GM23338 (cell line): ENCODE measurements around the gene KIF6. TPM values are rescaled to one million over a fixed set of nuclear protein-coding genes. Genes with fewer than 3 reads are reported as not detected.
A peak's percentile ranks its signal among the peaks of the same experiment; 100 is the strongest.

Source experiments
- ATAC-seq: fragments of 200-7000 bp; cut with Tn5 transposase; 3 replicates; pipeline ENCODE4 v1.9.1; 2020
- DNase-seq: peaks from one replicate; pipeline ENCODE4 v3.0.0-alpha.2; 2015; ENCODE audit warnings: low spot score
- H2AFZ ChIP-seq: fragments of 200-600 bp; sonication (generic); 2 replicates; pipeline ENCODE4 v1.8.0; 2016; ENCODE audit warnings: antibody characterized with exemption, mild to moderate bottlenecking, moderate library complexity
- H3F3A ChIP-seq: fragments of 200-600 bp; sonication (generic); replicated peaks from 2 replicates; pipeline ENCODE4 v1.8.0; 2017; ENCODE audit warnings: antibody characterized with exemption, mixed run types, low read depth
- H3K27ac ChIP-seq: fragments of 200-600 bp; sonication (generic); 2 replicates; pipeline ENCODE4 v1.6.1; 2016; ENCODE audit warnings: low read depth
- H3K27me3 ChIP-seq: fragments of 200-600 bp; sonication (generic); 2 replicates; pipeline ENCODE4 v1.8.0; 2016; ENCODE audit warnings: mild to moderate bottlenecking, mixed run types, moderate library complexity; ENCODE audit not compliant: insufficient read depth
- H3K36me3 ChIP-seq: fragments of 200-600 bp; sonication (generic); 2 replicates; pipeline ENCODE4 v1.8.0; 2016; ENCODE audit warnings: mild to moderate bottlenecking; ENCODE audit not compliant: insufficient read depth
- H3K4me1 ChIP-seq: fragments of 200-600 bp; sonication (generic); 2 replicates; pipeline ENCODE4 v1.8.0; 2016; ENCODE audit warnings: mild to moderate bottlenecking, moderate library complexity; ENCODE audit not compliant: insufficient read depth
- H3K4me2 ChIP-seq: fragments of 200-600 bp; sonication (generic); 2 replicates; pipeline ENCODE4 v1.7.1; 2017; ENCODE audit warnings: mixed run types
- H3K4me3 ChIP-seq: fragments of 200-600 bp; sonication (generic); 2 replicates; pipeline ENCODE4 v1.6.1; 2016; ENCODE audit warnings: mixed run types
- H3K79me2 ChIP-seq: fragments of 200-600 bp; sonication (generic); replicated peaks from 2 replicates; pipeline ENCODE4 v1.8.0; 2017; ENCODE audit warnings: mild to moderate bottlenecking; ENCODE audit not compliant: insufficient read depth
- H3K9me2 ChIP-seq: fragments of 200-600 bp; sonication (generic); 2 replicates; pipeline ENCODE4 v1.8.0; 2017; ENCODE audit not compliant: insufficient read depth
- H4K20me1 ChIP-seq: fragments of 200-600 bp; sonication (generic); replicated peaks from 2 replicates; pipeline ENCODE4 v1.8.0; 2017; ENCODE audit warnings: mild to moderate bottlenecking; ENCODE audit not compliant: insufficient read depth
- H3K27ac Mint-ChIP-seq: 2 replicates; pipeline ENCODE4 v1.8.0; 2020; ENCODE audit warnings: inconsistent platforms, mild to moderate bottlenecking, moderate library complexity, mixed read lengths
- H3K27me3 Mint-ChIP-seq: 3 replicates; pipeline ENCODE4 v1.8.0; 2022; ENCODE audit warnings: low read depth, mild to moderate bottlenecking, moderate library complexity, mixed read lengths, inconsistent platforms; ENCODE audit not compliant: insufficient read depth, poor library complexity
- H3K36me3 Mint-ChIP-seq: 3 replicates; pipeline ENCODE4 v1.8.0; 2021; ENCODE audit warnings: low read depth, mild to moderate bottlenecking, inconsistent platforms, moderate library complexity, mixed read lengths
- H3K4me1 Mint-ChIP-seq: 3 replicates; pipeline ENCODE4 v1.8.0; 2020; ENCODE audit warnings: mild to moderate bottlenecking, inconsistent platforms, mixed read lengths
- H3K4me3 Mint-ChIP-seq: 3 replicates; pipeline ENCODE4 v1.8.0; 2021; ENCODE audit warnings: moderate library complexity, mild to moderate bottlenecking, inconsistent platforms, mixed read lengths
- H3K9me3 Mint-ChIP-seq: 3 replicates; pipeline ENCODE4 v1.8.0; 2020; ENCODE audit warnings: moderate library complexity, mild to moderate bottlenecking, inconsistent platforms, mixed read lengths
- EZH2 ChIP-seq: fragments of 200-600 bp; sonication (generic); IDR thresholded peaks from one replicate; pipeline ENCODE4 v1.8.0; 2017; ENCODE audit warnings: antibody characterized with exemption, mild to moderate bottlenecking, low read depth; ENCODE audit not compliant: unreplicated experiment
- POLR2AphosphoS5 ChIP-seq: IDR thresholded peaks from 2 replicates; pipeline ENCODE4 v1.6.1; 2016; ENCODE audit warnings: antibody characterized with exemption, low read depth
- STAT1 ChIP-seq: IDR thresholded peaks from one replicate; pipeline ENCODE4 v1.6.1; 2016; ENCODE audit warnings: antibody characterized with exemption; ENCODE audit not compliant: unreplicated experiment
- ZNF331 ChIP-seq: fragments of 250-450 bp; sonication (Bioruptor Pico); IDR thresholded peaks from 2 replicates; pipeline ENCODE4 v1.5.0; 2020; ENCODE audit warnings: low read depth, mild to moderate bottlenecking, moderate library complexity
- polyA plus RNA-seq: library from polyadenylated mRNA; unstranded; fragments of >200 nt; fragmentation: Nextera tagmentation; extraction: Ambion mirVana; gene quantifications from 2 replicates; pipeline ENCODE4 v1.2.1, GENCODE V29; 2016
- total RNA-seq: library from RNA; depleted of rRNA; stranded (reverse); fragments of >200 nt; shearing (Covaris generic); gene quantifications from 2 replicates; pipeline ENCODE4 v1.2.3, GENCODE V29; 2014
- TF ChIP-seq, protein P1 (sequence below), 2 experiments: fragments of 200-600 bp in 1 of 2; sonication (generic) in 1 of 2; conservative IDR thresholded peaks; 2 replicates each; pipeline versions ENCODE4 v1.5.1 to v1.6.1; 2016 to 2017; ENCODE audit warnings: antibody characterized with exemption in 2 of 2, low read depth in 2 of 2, mild to moderate bottlenecking in 2 of 2, moderate library complexity in 1 of 2
- TF ChIP-seq, protein P2 (sequence below): IDR thresholded peaks from one replicate; pipeline ENCODE4 v1.6.1; 2018; ENCODE audit warnings: antibody characterized with exemption; ENCODE audit not compliant: unreplicated experiment
- TF ChIP-seq, protein P3 (sequence below): fragments of 250-450 bp; sonication (Bioruptor Pico); IDR thresholded peaks from 2 replicates; pipeline ENCODE4 v1.5.0; 2020; ENCODE audit warnings: mild to moderate bottlenecking, moderate library complexity

Gene KIF6
- total and polyA plus RNA-seq, 2 experiments from 2014 or later: 0.87 to 1.7 TPM

DNA sequence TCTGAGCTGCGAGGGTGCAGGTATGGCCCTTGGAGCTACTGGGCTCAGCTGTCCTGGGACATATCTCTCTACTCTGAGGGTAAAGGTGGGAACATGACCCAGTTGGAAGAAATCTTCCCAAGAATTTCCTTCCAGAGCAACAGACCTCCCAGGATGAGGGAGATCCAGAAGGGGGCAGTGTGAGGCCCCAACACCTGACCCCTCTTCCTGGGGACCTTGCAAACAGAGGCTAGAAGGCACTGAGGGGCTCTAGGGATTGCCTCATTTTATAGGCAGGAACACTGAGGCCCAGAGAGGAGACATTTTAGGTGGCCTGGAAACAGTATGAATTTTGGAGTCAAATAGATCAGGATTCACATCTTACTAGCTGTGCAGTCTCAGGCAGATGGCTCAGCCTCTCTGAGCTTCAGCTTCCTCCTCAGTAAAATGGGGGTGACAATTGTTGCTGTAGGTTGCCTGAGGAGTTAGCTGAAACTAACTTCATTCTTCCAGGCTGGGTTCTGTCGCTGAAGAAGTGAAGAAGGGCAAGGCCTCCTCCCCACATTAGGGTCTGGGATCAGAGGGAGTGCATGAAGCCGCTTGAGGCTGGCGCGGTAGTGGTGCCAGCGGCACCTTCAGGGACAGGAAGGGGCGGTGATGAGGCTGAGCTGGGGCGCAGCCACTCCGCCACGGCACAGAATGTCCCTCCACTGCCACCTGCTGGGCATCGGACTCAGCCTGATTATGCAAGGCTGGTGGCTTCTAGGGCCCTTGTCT, 422.4 kb downstream of the KIF6 start:
- ATAC-seq (peak; percentile 89), DNase-seq (peak; percentile 96)
- no peaks in the 10 kb centered on the region for H3K79me2 ChIP-seq
- H3K27ac ChIP-seq: no peak overlapping the region
- H3K4me1 Mint-ChIP-seq: peaks cover 20% of the 10 kb centered on the region
- no peaks in the 10 kb centered on the region for H3K36me3 ChIP-seq
- H3K9me3 Mint-ChIP-seq: no peaks in the 10 kb centered on the region; the same call in 2 of the 3 replicates
- TF ChIP-seq, protein P1, sequence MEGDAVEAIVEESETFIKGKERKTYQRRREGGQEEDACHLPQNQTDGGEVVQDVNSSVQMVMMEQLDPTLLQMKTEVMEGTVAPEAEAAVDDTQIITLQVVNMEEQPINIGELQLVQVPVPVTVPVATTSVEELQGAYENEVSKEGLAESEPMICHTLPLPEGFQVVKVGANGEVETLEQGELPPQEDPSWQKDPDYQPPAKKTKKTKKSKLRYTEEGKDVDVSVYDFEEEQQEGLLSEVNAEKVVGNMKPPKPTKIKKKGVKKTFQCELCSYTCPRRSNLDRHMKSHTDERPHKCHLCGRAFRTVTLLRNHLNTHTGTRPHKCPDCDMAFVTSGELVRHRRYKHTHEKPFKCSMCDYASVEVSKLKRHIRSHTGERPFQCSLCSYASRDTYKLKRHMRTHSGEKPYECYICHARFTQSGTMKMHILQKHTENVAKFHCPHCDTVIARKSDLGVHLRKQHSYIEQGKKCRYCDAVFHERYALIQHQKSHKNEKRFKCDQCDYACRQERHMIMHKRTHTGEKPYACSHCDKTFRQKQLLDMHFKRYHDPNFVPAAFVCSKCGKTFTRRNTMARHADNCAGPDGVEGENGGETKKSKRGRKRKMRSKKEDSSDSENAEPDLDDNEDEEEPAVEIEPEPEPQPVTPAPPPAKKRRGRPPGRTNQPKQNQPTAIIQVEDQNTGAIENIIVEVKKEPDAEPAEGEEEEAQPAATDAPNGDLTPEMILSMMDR (conservative IDR thresholded peaks at IDR 0.05; ENCODE audit: low read depth in 2 of 2): peak; percentile 85 to 98
- TF ChIP-seq, protein P2, sequence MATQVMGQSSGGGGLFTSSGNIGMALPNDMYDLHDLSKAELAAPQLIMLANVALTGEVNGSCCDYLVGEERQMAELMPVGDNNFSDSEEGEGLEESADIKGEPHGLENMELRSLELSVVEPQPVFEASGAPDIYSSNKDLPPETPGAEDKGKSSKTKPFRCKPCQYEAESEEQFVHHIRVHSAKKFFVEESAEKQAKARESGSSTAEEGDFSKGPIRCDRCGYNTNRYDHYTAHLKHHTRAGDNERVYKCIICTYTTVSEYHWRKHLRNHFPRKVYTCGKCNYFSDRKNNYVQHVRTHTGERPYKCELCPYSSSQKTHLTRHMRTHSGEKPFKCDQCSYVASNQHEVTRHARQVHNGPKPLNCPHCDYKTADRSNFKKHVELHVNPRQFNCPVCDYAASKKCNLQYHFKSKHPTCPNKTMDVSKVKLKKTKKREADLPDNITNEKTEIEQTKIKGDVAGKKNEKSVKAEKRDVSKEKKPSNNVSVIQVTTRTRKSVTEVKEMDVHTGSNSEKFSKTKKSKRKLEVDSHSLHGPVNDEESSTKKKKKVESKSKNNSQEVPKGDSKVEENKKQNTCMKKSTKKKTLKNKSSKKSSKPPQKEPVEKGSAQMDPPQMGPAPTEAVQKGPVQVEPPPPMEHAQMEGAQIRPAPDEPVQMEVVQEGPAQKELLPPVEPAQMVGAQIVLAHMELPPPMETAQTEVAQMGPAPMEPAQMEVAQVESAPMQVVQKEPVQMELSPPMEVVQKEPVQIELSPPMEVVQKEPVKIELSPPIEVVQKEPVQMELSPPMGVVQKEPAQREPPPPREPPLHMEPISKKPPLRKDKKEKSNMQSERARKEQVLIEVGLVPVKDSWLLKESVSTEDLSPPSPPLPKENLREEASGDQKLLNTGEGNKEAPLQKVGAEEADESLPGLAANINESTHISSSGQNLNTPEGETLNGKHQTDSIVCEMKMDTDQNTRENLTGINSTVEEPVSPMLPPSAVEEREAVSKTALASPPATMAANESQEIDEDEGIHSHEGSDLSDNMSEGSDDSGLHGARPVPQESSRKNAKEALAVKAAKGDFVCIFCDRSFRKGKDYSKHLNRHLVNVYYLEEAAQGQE: peak; percentile 24
- TF ChIP-seq STAT1: no peak
- peaks cover 6% of the 10 kb centered on the region for H3K4me1 ChIP-seq
- no peaks in the 10 kb centered on the region for H3F3A ChIP-seq
- H2AFZ ChIP-seq: peak overlapping the region; percentile 87
- no peaks in the 10 kb centered on the region for H3K27me3 Mint-ChIP-seq
- H3K9me2 ChIP-seq: no peaks in the 10 kb centered on the region
- no peaks in the 10 kb centered on the region for H3K27me3 ChIP-seq
- H3K36me3 Mint-ChIP-seq: no peaks in the 10 kb centered on the region
- H3K4me3 Mint-ChIP-seq: no peak overlapping the region
- H4K20me1 ChIP-seq: no peaks in the 10 kb centered on the region
- no peak overlapping the region for H3K4me2 ChIP-seq
- H3K4me3 ChIP-seq: no peak overlapping the region
- no peak overlapping the region for H3K27ac Mint-ChIP-seq

DNA sequence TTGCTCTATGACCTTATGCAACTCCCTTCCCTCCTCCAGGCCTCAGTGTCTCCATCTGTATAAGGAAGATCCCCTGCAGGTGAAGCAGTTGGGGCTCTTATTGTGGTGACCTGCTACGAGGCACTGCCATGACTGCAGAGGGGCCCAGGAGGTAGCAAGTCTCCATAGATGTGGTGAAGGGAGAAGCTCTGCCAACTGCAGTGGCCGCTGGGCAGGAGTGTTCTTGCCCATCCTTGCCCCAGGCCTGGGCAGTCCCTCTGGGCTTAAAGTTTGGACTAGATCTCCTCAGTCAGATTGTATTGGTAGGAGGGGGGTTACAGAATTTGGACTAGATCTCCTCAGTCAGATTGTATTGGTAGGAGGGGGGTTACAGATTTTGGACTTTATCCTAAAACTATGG, 423.2 kb downstream of the KIF6 start:
- no peak overlapping the region for H3K27ac Mint-ChIP-seq
- no peaks in the 10 kb centered on the region for H3K79me2 ChIP-seq
- DNase-seq (no peak), ATAC-seq (no peak)
- H3K4me1 ChIP-seq: peaks cover 6% of the 10 kb centered on the region
- no peaks in the 10 kb centered on the region for H3K27me3 ChIP-seq
- no peak overlapping the region for H3K4me2 ChIP-seq
- no peaks in the 10 kb centered on the region; the same call in 2 of the 3 replicates for H3K9me3 Mint-ChIP-seq
- peaks cover 20% of the 10 kb centered on the region for H3K4me1 Mint-ChIP-seq
- H3K27ac ChIP-seq: no peak overlapping the region
- H2AFZ ChIP-seq: no peak overlapping the region
- H3K36me3 Mint-ChIP-seq: no peaks in the 10 kb centered on the region
- H3K27me3 Mint-ChIP-seq: peaks cover 2% of the 10 kb centered on the region
- H3K36me3 ChIP-seq: no peaks in the 10 kb centered on the region
- no peaks in the 10 kb centered on the region for H3K9me2 ChIP-seq
- no peak overlapping the region for H3K4me3 ChIP-seq
- H3K4me3 Mint-ChIP-seq: no peak overlapping the region
- no peaks in the 10 kb centered on the region for H3F3A ChIP-seq
- no peaks in the 10 kb centered on the region for H4K20me1 ChIP-seq
- TF ChIP-seq EZH2 (no peak), POLR2AphosphoS5 (no peak), ZNF331 (no peak)
- TF ChIP-seq, protein P3, sequence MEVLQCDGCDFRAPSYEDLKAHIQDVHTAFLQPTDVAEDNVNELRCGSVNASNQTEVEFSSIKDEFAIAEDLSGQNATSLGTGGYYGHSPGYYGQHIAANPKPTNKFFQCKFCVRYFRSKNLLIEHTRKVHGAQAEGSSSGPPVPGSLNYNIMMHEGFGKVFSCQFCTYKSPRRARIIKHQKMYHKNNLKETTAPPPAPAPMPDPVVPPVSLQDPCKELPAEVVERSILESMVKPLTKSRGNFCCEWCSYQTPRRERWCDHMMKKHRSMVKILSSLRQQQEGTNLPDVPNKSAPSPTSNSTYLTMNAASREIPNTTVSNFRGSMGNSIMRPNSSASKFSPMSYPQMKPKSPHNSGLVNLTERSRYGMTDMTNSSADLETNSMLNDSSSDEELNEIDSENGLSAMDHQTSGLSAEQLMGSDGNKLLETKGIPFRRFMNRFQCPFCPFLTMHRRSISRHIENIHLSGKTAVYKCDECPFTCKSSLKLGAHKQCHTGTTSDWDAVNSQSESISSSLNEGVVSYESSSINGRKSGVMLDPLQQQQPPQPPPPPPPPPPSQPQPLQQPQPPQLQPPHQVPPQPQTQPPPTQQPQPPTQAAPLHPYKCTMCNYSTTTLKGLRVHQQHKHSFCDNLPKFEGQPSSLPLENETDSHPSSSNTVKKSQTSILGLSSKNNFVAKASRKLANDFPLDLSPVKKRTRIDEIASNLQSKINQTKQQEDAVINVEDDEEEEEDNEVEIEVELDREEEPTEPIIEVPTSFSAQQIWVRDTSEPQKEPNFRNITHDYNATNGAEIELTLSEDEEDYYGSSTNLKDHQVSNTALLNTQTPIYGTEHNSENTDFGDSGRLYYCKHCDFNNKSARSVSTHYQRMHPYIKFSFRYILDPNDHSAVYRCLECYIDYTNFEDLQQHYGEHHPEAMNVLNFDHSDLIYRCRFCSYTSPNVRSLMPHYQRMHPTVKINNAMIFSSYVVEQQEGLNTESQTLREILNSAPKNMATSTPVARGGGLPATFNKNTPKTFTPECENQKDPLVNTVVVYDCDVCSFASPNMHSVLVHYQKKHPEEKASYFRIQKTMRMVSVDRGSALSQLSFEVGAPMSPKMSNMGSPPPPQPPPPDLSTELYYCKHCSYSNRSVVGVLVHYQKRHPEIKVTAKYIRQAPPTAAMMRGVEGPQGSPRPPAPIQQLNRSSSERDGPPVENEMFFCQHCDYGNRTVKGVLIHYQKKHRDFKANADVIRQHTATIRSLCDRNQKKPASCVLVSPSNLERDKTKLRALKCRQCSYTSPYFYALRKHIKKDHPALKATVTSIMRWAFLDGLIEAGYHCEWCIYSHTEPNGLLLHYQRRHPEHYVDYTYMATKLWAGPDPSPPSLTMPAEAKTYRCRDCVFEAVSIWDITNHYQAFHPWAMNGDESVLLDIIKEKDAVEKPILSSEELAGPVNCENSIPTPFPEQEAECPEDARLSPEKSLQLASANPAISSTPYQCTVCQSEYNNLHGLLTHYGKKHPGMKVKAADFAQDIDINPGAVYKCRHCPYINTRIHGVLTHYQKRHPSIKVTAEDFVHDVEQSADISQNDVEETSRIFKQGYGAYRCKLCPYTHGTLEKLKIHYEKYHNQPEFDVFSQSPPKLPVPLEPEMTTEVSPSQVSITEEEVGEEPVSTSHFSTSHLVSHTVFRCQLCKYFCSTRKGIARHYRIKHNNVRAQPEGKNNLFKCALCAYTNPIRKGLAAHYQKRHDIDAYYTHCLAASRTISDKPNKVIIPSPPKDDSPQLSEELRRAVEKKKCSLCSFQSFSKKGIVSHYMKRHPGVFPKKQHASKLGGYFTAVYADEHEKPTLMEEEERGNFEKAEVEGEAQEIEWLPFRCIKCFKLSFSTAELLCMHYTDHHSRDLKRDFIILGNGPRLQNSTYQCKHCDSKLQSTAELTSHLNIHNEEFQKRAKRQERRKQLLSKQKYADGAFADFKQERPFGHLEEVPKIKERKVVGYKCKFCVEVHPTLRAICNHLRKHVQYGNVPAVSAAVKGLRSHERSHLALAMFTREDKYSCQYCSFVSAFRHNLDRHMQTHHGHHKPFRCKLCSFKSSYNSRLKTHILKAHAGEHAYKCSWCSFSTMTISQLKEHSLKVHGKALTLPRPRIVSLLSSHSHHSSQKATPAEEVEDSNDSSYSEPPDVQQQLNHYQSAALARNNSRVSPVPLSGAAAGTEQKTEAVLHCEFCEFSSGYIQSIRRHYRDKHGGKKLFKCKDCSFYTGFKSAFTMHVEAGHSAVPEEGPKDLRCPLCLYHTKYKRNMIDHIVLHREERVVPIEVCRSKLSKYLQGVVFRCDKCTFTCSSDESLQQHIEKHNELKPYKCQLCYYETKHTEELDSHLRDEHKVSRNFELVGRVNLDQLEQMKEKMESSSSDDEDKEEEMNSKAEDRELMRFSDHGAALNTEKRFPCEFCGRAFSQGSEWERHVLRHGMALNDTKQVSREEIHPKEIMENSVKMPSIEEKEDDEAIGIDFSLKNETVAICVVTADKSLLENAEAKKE (CRISPR knock-in tag): no peak
